ENCODE measurements around the gene GNAS. TPM values are rescaled to one million over a fixed set of nuclear protein-coding genes. Genes with fewer than 3 reads are reported as not detected.

The GNAS gene
- total RNA-seq, 1 experiment from 2014 or later = 629 TPM

GRCh38 chr20:58901488-58902402 is 49.2 kb downstream of the GNAS start:
- Mint-ChIP-seq H3K4me3 (ENCODE audit: unreplicated experiment) (no peak overlapping the region), H3K4me1 (ENCODE audit: insufficient read depth, unreplicated experiment) (peaks cover 7% of the 10 kb centered on the region), H3K27ac (ENCODE audit: low read depth, unreplicated experiment) (no peak overlapping the region), H3K36me3 (ENCODE audit: insufficient read depth, unreplicated experiment) (peaks cover 54% of the 10 kb centered on the region), H3K27me3 (ENCODE audit: insufficient read depth, unreplicated experiment) (no peaks in the 10 kb centered on the region), H3K9me3 (ENCODE audit: unreplicated experiment) (no peaks in the 10 kb centered on the region)
- no TSS peak for BruUV-seq (replicated peaks)
- DNase-seq (ENCODE audit: unreplicated experiment) = no peak
- ChIA-PET CTCF (no interaction called here), POLR2A (interaction anchor here (1.3 kb wide), 1 partner anchor 11 kb away, joined by 3 read pairs; no protein-coding TSS in a partner anchor)
- no peak for TF ChIP-seq CTCF (IDR thresholded peaks at IDR 0.05; ENCODE audit: unreplicated experiment)
- intact Hi-C loops (cut with micrococcal nuclease) = no loop called here

GRCh38 chr20:58903614-58904013 is 51.1 kb downstream of the GNAS start:
- Mint-ChIP-seq H3K4me1 (ENCODE audit: insufficient read depth, unreplicated experiment) (peaks cover 23% of the 10 kb centered on the region), H3K36me3 (ENCODE audit: insufficient read depth, unreplicated experiment) (peaks cover 73% of the 10 kb centered on the region), H3K27ac (ENCODE audit: low read depth, unreplicated experiment) (no peak overlapping the region), H3K27me3 (ENCODE audit: insufficient read depth, unreplicated experiment) (no peaks in the 10 kb centered on the region), H3K9me3 (ENCODE audit: unreplicated experiment) (no peaks in the 10 kb centered on the region), H3K4me3 (ENCODE audit: unreplicated experiment) (no peak overlapping the region)
- POLR2A ChIA-PET = interaction anchor here (0.6 to 1.3 kb wide), 2 partner anchors 10 to 673 kb away, joined by 3 to 5 read pairs; no protein-coding TSS in a partner anchor
- CTCF ChIA-PET = no interaction called here
- TF ChIP-seq CTCF (IDR thresholded peaks at IDR 0.05; ENCODE audit: unreplicated experiment) = no peak
- no TSS peak for BruUV-seq (replicated peaks)
- no peak for DNase-seq (ENCODE audit: unreplicated experiment)
- intact Hi-C loops (cut with micrococcal nuclease) = no loop called here

- intact Hi-C loops (cut with micrococcal nuclease) = no loop called here
- POLR2A ChIA-PET = no interaction called here
Measured at GRCh38 chr20:58905236-58905635, 52.7 kb downstream of the GNAS start.

More at GRCh38 chr20:58905236-58905635, 52.7 kb downstream of the GNAS start:
- Mint-ChIP-seq H3K27me3 (ENCODE audit: insufficient read depth, unreplicated experiment) (no peaks in the 10 kb centered on the region), H3K36me3 (ENCODE audit: insufficient read depth, unreplicated experiment) (peaks cover 81% of the 10 kb centered on the region), H3K27ac (ENCODE audit: low read depth, unreplicated experiment) (no peak overlapping the region), H3K4me1 (ENCODE audit: insufficient read depth, unreplicated experiment) (peaks cover 19% of the 10 kb centered on the region), H3K9me3 (ENCODE audit: unreplicated experiment) (no peaks in the 10 kb centered on the region), H3K4me3 (ENCODE audit: unreplicated experiment) (no peak overlapping the region)
- BruUV-seq (replicated peaks) = no TSS peak
- no peak for DNase-seq (ENCODE audit: unreplicated experiment)
- CTCF ChIA-PET = no interaction called here
- TF ChIP-seq CTCF (IDR thresholded peaks at IDR 0.05; ENCODE audit: unreplicated experiment) = no peak
